HG02970 (cell line): ENCODE results near the gene SCRG1.

Experiments
- ATAC-seq: cut with Tn5 transposase; IDR thresholded peaks from one replicate; pipeline ENCODE4 v1.9.1; 2021; ENCODE audit warnings: mild to moderate bottlenecking, moderate library complexity, moderate number of reproducible peaks; ENCODE audit not compliant: unreplicated experiment, low FRiP score

The SCRG1 gene

GRCh38 chr4:173367285-173367684 is 31.6 kb downstream of the SCRG1 start:
- ATAC-seq, result no peak

- no peak for ATAC-seq
These were observed 33.4 kb downstream of the SCRG1 start for GRCh38 chr4:173365359-173365996.

GRCh38 chr4:173362666-173363065 is 36.2 kb downstream of the SCRG1 start:
- ATAC-seq, result no peak

GRCh38 chr4:173360587-173361221 is 38.2 kb downstream of the SCRG1 start:
- ATAC-seq, result no peak

GRCh38 chr4:173357939-173358338 is 41.0 kb downstream of the SCRG1 start:
- ATAC-seq, result no peak

GRCh38 chr4:173347467-173347866 is 51.4 kb downstream of the SCRG1 start:
- no peak for ATAC-seq

GRCh38 chr4:173346074-173346473 is 52.8 kb downstream of the SCRG1 start:
- ATAC-seq, result no peak

GRCh38 chr4:173345648-173346047 is 53.3 kb downstream of the SCRG1 start:
- ATAC-seq, result no peak

- no peak for ATAC-seq
These were observed 55.0 kb downstream of the SCRG1 start for GRCh38 chr4:173343832-173344397.

- ATAC-seq, result no peak
These were observed 61.5 kb downstream of the SCRG1 start for GRCh38 chr4:173337463-173337862.

- peak; percentile 29 for ATAC-seq
These were observed 63.8 kb downstream of the SCRG1 start for GRCh38 chr4:173334891-173335752.
